Stimulated activated naive CD4-positive, alpha-beta T cell treated with Interleukin-2 at 50 U/mL for 16 hours (primary cell): ENCODE results near the gene ARHGAP27.
A peak's percentile ranks its signal among the peaks of the same experiment; 100 is the strongest.
"Not testable (repeated sequence)": the region's sequence is repeated elsewhere in the genome, so short reads cannot be mapped to it uniquely, and the experiment has no call there.

Source experiments
- DNase-seq: peaks from one replicate; lab custom pipeline; 2025; lab: John Stamatoyannopoulos, UW

ARHGAP27 gene

GRCh38 chr17:45445901-45446743, 13.5 kb upstream of the ARHGAP27 start:
- peak; percentile 36 for DNase-seq

- DNase-seq, result not testable (repeated sequence)
These were observed 12.5 kb upstream of the ARHGAP27 start for GRCh38 chr17:45444856-45445820.

- DNase-seq, result not testable (repeated sequence)
These were observed 11.6 kb upstream of the ARHGAP27 start for GRCh38 chr17:45444301-45444700.

- not testable (repeated sequence) for DNase-seq
These were observed 10.9 kb upstream of the ARHGAP27 start for GRCh38 chr17:45443371-45444260.

GRCh38 chr17:45441526-45442310, 9.0 kb upstream of the ARHGAP27 start:
- DNase-seq, result no peak

- DNase-seq, result peak; percentile 7
These were observed 8.3 kb upstream of the ARHGAP27 start for GRCh38 chr17:45440839-45441515.

GRCh38 chr17:45440161-45440778, 7.6 kb upstream of the ARHGAP27 start:
- no peak for DNase-seq

GRCh38 chr17:45438931-45439610, 6.4 kb upstream of the ARHGAP27 start:
- no peak for DNase-seq

- DNase-seq, result no peak
These were observed 5.0 kb upstream of the ARHGAP27 start for GRCh38 chr17:45437465-45438283.

GRCh38 chr17:45436625-45437464, 4.2 kb upstream of the ARHGAP27 start:
- no peak for DNase-seq

GRCh38 chr17:45436161-45436560, 3.5 kb upstream of the ARHGAP27 start:
- no peak for DNase-seq

GRCh38 chr17:45435481-45435880, 2.8 kb upstream of the ARHGAP27 start:
- no peak for DNase-seq

- DNase-seq, result no peak
These were observed 477 bp upstream of the ARHGAP27 start for GRCh38 chr17:45433159-45433535.

GRCh38 chr17:45431531-45432404, 902 bp downstream of the ARHGAP27 start:
- peak; percentile 70 for DNase-seq

GRCh38 chr17:45430738-45431530, 1.7 kb downstream of the ARHGAP27 start:
- DNase-seq, result peak; percentile 29
